ENCODE results near the gene GJC2.

DNA sequence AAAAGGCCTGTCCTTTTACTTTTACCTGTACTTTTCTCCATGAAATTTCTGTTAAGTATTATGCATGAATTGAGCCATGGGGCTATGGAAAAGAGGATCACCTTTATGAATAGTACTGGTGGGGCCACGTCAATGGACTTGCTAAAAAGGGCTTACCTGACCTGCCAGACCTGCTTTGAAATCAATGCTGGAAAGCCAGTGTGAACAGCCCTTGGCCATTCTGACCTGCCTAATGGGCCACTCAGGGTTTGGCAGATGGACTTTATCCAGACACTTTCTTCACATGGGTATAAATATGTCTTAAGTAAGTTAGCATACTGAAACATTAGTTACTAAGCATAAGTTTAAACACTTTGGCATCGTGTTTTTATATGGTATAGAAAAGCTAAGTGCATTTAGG, 18.0 kb upstream of the GJC2 start:
- TF ChIP-seq FOS (IDR thresholded peaks at IDR 0.05; ENCODE audit: borderline replicate concordance, insufficient read depth, low read length) (no peak), EZH2 (IDR thresholded peaks at IDR 0.05; ENCODE audit: borderline replicate concordance, low read depth, low read length, severe bottlenecking) (no peak)
- TF ChIP-seq, protein P1, sequence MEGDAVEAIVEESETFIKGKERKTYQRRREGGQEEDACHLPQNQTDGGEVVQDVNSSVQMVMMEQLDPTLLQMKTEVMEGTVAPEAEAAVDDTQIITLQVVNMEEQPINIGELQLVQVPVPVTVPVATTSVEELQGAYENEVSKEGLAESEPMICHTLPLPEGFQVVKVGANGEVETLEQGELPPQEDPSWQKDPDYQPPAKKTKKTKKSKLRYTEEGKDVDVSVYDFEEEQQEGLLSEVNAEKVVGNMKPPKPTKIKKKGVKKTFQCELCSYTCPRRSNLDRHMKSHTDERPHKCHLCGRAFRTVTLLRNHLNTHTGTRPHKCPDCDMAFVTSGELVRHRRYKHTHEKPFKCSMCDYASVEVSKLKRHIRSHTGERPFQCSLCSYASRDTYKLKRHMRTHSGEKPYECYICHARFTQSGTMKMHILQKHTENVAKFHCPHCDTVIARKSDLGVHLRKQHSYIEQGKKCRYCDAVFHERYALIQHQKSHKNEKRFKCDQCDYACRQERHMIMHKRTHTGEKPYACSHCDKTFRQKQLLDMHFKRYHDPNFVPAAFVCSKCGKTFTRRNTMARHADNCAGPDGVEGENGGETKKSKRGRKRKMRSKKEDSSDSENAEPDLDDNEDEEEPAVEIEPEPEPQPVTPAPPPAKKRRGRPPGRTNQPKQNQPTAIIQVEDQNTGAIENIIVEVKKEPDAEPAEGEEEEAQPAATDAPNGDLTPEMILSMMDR (IDR thresholded peaks at IDR 0.05; ENCODE audit: extremely low read depth in 1 of 2, insufficient read depth in 1 of 2, low read depth in 1 of 2, low read length in 2 of 2): no peak

Data from endothelial cell of umbilical vein (primary cell).